NK-92 treated with Interleukin-12 subunit alpha and Interleukin-12 subunit beta, amount 100 ng/mL, for 24 hours (cell line): ENCODE measurements around the gene ZNF841.
"Not testable (repeated sequence)": the region's sequence is repeated elsewhere in the genome, so short reads cannot be mapped to it uniquely, and the experiment has no call there.

Experiments used
- DNase-seq: peaks from one replicate; lab custom pipeline; 2025; lab: John Stamatoyannopoulos, UW

The ZNF841 gene

GRCh38 chr19:52095172-52096014 is at the start of gene ZNF841:
TSS of gene ZNF841 (minus strand) at chr19:52095765. CDS start at chr19:52084801, 10,964 bp downstream.
- no peak for DNase-seq

- DNase-seq = no peak
Measured at GRCh38 chr19:52142001-52142595, 46.5 kb upstream of the ZNF841 start.

DNA sequence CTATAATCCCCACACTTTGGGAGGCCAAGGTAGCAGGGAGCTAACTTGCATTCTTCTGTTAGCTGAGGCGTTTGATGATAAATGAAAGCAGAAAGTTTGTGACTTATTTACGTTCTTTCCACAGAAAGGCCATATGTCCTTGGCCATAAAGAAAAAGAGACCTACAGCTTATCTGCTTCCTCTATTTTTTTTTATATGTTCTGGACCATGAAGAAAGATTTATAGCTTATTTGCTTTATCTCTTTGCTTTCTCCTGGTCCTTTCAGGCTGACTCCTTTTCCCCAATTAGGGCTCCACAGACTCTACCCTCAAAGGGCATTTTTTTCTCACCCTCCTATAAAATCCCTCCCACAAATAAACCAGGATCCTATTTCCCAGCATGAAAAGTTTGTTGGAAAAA is 45.6 kb upstream of the ZNF841 start:
- DNase-seq = no peak

- no peak for DNase-seq
Measured at GRCh38 chr19:52140032-52140710, 44.6 kb upstream of the ZNF841 start.

DNA sequence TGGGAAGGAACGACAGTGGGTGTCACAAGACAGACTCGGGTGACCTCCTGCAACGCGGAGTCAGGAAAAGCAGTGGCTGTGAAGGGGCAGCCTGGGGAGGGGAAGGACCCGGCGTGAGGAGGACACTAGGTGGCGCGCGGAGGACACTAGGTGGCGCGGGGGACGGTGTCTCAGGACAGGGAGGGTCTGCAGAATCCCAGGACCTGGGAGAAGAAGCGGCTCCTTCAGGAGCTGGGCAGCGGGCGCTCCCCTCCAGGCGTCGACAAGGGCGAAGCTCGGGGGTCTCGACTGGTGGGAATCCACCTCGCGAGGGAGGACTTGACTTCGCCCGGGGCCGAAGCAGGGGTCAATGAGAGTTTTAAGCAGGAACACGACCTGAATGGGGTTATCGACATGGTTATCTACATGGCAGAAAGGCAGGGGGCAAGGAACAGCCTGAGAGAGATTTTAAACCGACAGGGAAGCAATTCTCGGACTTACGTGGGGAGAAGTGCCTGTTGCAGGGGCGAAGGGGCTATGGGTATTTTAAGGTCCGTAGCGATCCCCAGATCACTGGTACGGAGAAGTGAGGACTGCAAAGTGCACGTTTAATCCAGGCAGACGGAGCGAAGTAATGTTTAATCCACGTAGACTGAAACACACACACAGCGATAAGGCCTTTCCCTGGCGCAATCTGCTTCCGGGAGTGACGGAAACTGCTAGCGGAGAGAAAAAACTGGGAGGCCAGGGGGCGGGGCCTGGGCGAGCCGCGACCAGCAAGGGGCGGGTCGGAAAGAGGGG is 43.9 kb upstream of the ZNF841 start, which contains the start of gene ZNF616:
TSS of gene ZNF616 (minus strand) at position 687 of the 780 bp plus-strand sequence. CDS start 9,426 bp downstream, outside the sequence.
- DNase-seq = no peak

DNA sequence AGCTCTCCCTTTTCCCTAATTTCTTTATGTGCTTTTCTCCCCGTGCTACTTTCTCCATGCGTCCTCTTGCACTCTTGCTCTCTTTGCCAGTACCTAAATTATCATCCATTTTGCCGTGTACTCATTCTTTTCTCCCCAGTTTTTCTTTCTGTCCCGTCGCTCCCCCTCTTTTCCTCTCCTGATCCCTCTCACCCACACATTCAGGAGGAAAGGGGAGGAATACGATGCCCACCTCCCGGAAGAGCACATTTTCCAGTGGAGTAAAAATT is 43.4 kb upstream of the ZNF841 start:
- DNase-seq = no peak

DNA sequence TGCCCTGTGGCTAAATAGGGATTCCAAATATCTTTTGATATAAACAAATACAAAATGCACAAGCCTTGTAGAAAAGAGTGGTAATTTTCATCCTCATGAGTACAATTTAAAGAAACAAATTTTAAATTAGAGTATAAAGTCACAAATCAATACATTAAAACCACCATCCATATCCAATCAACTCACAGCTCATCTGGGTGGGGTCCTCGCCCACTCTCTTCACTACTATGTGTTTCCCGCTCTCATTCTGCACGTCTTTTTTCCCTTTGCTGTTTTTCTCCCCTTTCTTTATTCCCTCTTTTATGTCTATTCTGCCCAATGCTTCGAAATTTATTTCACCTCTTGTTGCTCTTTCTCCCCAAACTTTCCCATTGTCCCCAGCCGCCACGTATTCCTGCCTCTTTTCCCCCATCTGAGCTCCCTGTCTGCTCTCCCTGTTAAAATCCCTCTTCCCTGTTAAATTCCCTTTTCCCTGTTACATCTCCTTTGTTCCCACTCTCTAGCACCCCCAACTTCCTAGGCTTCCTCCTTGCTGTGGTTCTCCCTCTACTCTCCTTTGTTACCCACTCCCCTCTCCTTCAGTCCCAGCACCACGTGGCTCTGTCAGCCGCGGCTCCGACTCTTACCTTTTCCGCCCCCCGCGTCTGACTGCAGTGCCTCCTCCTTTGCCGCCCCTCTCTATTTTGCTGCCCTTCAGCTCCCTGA is 42.9 kb upstream of the ZNF841 start:
- DNase-seq = no peak

DNA sequence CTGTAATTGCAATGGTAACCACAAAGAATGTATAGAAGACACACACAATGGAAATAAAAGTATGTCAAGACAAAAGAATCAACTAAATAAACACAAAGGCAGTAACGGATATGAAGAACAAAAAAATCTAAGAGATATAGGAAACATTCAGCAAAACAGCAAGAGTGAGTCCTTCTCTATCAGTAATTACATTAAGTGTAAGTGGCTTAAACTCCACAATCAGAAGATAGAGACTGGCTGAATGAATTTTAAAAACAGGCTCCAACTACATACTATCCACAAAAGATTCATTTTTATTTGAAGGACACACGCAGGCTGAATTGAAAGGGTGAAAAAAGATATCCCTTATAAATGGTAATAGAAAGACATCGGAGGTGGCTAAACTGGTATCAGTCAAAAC is 24.7 kb upstream of the ZNF841 start:
- DNase-seq = no peak

DNA sequence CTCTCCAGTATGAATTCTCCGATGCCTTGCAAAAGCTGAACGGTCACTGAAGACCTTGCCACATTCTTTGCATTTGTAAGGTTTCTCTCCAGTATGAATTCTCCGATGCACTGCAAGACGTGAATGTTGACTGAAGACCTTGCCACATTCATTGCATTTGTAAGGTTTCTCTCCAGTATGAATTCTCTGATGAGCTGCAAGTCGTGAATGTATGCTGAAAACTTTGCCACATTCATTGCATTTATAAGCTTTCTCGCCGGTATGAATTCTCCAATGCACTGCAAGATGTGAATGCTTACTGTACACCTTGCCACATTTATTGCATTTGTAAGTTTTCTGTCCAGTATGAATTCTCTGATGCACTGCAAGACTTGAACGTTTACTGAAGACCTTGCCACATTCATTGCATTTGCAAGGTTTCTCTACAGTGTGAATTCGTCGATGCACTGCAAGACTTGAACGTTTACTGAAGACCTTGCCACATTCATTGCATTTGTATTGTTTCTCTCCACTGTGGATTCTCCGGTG is 20.0 kb upstream of the ZNF841 start:
- no peak for DNase-seq

DNA sequence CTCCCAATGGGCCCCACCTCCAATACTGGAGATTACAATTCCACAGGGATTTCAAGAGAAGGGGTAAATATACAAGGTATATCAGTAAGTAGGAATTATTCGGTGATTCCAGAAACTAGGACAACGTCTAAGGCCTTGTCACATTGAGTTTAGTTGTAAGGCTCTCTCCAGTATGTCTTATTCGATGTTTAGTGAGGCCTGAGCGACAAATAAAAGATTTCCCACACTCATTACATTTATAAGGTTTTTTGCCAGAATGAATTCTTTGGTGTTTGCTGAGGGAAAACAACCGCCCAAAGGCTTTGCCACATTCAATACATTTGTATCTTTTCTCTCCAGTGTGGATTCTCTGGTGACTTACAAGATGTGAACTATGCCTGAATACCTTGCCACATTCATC is 19.1 kb upstream of the ZNF841 start:
- DNase-seq = no peak

- no peak for DNase-seq
Measured at GRCh38 chr19:52112624-52113023, 17.1 kb upstream of the ZNF841 start.

- DNase-seq = no peak
Measured at GRCh38 chr19:52110780-52111179, 15.2 kb upstream of the ZNF841 start.

- no peak for DNase-seq
Measured at GRCh38 chr19:52102782-52103181, 7.2 kb upstream of the ZNF841 start.

GRCh38 chr19:52101866-52102562 is 6.4 kb upstream of the ZNF841 start:
- no peak for DNase-seq

GRCh38 chr19:52099497-52100138 is 4.1 kb upstream of the ZNF841 start:
- DNase-seq = no peak

DNA sequence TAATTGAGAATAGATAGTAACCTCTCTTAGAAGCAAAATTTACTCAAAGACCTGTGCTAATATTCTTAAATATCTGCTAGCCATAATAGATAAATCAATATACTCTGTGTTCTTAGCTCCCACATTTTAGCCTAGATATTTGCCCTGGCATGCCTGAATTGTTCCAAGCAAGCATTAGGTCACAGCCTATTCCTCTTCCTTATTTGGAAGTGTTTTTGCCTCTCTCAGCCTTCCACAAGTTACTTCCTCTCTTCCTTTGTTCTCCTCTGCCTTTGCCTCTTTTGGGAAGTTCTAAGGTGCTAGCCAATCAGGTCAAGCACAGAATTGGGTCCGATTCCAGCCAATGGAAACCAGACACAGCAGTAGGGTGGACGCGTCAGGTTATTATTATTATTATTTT is 851 bp upstream of the ZNF841 start:
- not testable (repeated sequence) for DNase-seq

GRCh38 chr19:52094526-52095130 is 937 bp downstream of the ZNF841 start:
- DNase-seq = no peak

GRCh38 chr19:52086481-52086880 is 9.1 kb downstream of the ZNF841 start:
- DNase-seq = no peak

DNA sequence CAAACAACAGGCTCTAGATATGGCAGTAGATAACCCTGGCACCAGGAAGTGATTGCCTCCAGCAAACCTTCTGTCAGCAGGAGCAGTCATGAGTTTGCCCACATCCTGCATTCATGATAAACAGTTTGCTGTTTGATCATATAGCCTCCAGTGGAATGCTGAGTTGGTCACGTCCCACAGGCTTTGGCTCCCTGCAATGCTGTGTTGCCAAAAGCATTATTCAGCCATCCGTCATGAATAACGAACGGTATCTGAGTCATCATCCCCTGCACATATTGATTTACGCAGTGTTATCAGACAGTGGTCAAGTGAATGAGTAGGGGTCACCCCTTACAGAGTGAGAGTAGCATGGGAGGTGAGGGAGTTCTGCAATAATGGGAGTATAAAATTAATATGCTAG is 25.1 kb downstream of the ZNF841 start:
- no peak for DNase-seq

DNA sequence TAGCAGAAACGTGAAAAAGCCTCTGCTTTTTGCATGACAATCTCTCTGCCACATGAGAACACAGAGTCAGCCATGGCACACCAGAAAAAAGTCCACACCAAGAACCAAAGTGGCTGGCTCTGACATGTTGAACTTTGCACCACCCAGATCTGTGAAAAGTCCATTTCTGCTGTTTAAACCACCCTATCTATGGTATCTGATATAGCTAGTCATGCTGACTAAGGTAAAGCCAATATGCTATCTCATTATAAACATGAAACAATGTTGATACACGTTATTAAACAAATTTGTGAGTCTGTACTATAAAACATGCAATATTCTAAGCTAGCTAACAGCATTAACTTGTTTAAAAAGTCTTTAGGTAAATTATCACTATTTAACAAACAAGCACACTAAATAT is 25.9 kb downstream of the ZNF841 start:
- no peak for DNase-seq
